ENCODE data around the gene ATG3.

DNA sequence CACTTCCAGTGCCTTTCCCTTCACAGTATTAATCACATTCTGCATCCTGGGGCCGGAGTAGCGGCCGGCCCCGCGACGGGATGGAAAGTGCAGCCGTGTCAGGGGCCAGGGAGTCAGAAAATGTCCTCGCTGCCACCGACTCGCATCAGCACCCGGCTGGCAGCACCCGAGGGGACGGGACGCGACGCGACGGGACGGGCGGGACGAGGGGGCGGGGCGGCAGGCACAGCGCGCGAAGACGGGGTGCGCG lies 353 bp downstream of the ATG3 start:
- no peak for TF ChIP-seq SP1 (CRISPR knock-in tag; IDR thresholded peaks at IDR 0.05)
- TF ChIP-seq, protein P1, sequence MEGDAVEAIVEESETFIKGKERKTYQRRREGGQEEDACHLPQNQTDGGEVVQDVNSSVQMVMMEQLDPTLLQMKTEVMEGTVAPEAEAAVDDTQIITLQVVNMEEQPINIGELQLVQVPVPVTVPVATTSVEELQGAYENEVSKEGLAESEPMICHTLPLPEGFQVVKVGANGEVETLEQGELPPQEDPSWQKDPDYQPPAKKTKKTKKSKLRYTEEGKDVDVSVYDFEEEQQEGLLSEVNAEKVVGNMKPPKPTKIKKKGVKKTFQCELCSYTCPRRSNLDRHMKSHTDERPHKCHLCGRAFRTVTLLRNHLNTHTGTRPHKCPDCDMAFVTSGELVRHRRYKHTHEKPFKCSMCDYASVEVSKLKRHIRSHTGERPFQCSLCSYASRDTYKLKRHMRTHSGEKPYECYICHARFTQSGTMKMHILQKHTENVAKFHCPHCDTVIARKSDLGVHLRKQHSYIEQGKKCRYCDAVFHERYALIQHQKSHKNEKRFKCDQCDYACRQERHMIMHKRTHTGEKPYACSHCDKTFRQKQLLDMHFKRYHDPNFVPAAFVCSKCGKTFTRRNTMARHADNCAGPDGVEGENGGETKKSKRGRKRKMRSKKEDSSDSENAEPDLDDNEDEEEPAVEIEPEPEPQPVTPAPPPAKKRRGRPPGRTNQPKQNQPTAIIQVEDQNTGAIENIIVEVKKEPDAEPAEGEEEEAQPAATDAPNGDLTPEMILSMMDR (IDR thresholded peaks at IDR 0.05 in 2 of 3, conservative IDR thresholded peaks at IDR 0.05 in 1 of 3; ENCODE audit: insufficient read depth in 2 of 3, low read depth in 1 of 3, low read length in 3 of 3): no peak
- TF ChIP-seq, protein P2, sequence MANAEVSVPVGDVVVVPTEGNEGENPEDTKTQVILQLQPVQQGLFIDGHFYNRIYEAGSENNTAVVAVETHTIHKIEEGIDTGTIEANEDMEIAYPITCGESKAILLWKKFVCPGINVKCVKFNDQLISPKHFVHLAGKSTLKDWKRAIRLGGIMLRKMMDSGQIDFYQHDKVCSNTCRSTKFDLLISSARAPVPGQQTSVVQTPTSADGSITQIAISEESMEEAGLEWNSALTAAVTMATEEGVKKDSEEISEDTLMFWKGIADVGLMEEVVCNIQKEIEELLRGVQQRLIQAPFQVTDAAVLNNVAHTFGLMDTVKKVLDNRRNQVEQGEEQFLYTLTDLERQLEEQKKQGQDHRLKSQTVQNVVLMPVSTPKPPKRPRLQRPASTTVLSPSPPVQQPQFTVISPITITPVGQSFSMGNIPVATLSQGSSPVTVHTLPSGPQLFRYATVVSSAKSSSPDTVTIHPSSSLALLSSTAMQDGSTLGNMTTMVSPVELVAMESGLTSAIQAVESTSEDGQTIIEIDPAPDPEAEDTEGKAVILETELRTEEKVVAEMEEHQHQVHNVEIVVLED (CRISPR knock-in tag; IDR thresholded peaks at IDR 0.05): no peak
- no peak for TF ChIP-seq RFX5 (IDR thresholded peaks at IDR 0.05; ENCODE audit: low read depth, low read length)
- TF ChIP-seq KLF16 (IDR thresholded peaks at IDR 0.05): no peak
- no peak for TF ChIP-seq ZNF3 (CRISPR knock-in tag; IDR thresholded peaks at IDR 0.05)
- no peak for TF ChIP-seq YY1 (IDR thresholded peaks at IDR 0.05; ENCODE audit: borderline replicate concordance in 1 of 3, control insufficient read depth in 1 of 3, extremely low read depth in 1 of 3, insufficient read depth in 3 of 3, insufficient read length in 1 of 3, insufficient replicate concordance in 2 of 3, low read depth in 1 of 3, low read length in 2 of 3)
- TF ChIP-seq FOXJ3 (CRISPR knock-in tag; IDR thresholded peaks at IDR 0.05): no peak
- TF ChIP-seq ZFP1 (CRISPR knock-in tag; IDR thresholded peaks at IDR 0.05): no peak
